ENCODE data around the gene C2CD2L. TPM values are rescaled to one million over a fixed set of nuclear protein-coding genes. Genes with fewer than 3 reads are reported as not detected.

C2CD2L gene
- total RNA-seq, 1 experiment from 2014 or later, result 6.4 TPM

GRCh38 chr11:119154178-119154577 lies 47.0 kb downstream of the C2CD2L start:
- POLR2A ChIA-PET, result interaction anchor here (0.7 to 0.8 kb wide), 2 partner anchors 156 to 491 kb away, joined by 3 read pairs; no protein-coding TSS in a partner anchor
- peaks cover 7% of the 10 kb centered on the region; the same call in 1 of the 2 replicates for H3K4me1 Mint-ChIP-seq
- no peak for TF ChIP-seq ZMAT4 (CRISPR knock-in tag; IDR thresholded peaks at IDR 0.05)
- TF ChIP-seq NFE2L1 (CRISPR knock-in tag; IDR thresholded peaks at IDR 0.05), result no peak
- no peak for TF ChIP-seq FOXK1 (CRISPR knock-in tag; IDR thresholded peaks at IDR 0.05)
- no peak for TF ChIP-seq TP53 (CRISPR knock-in tag; IDR thresholded peaks at IDR 0.05)
- TF ChIP-seq ZNF219 (CRISPR knock-in tag; IDR thresholded peaks at IDR 0.05; ENCODE audit: borderline replicate concordance), result no peak
- TF ChIP-seq, protein P1, sequence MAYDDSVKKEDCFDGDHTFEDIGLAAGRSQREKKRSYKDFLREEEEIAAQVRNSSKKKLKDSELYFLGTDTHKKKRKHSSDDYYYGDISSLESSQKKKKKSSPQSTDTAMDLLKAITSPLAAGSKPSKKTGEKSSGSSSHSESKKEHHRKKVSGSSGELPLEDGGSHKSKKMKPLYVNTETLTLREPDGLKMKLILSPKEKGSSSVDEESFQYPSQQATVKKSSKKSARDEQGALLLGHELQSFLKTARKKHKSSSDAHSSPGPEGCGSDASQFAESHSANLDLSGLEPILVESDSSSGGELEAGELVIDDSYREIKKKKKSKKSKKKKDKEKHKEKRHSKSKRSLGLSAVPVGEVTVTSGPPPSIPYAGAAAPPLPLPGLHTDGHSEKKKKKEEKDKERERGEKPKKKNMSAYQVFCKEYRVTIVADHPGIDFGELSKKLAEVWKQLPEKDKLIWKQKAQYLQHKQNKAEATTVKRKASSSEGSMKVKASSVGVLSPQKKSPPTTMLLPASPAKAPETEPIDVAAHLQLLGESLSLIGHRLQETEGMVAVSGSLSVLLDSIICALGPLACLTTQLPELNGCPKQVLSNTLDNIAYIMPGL (CRISPR knock-in tag; IDR thresholded peaks at IDR 0.05), result no peak
- no peak for TF ChIP-seq SMAD4 (CRISPR knock-in tag; IDR thresholded peaks at IDR 0.05)
- no peak for TF ChIP-seq ZNF671 (CRISPR knock-in tag; IDR thresholded peaks at IDR 0.05)
- no peak for TF ChIP-seq ELF4 (CRISPR knock-in tag; IDR thresholded peaks at IDR 0.05; ENCODE audit: low read depth)
- TF ChIP-seq, protein P2, sequence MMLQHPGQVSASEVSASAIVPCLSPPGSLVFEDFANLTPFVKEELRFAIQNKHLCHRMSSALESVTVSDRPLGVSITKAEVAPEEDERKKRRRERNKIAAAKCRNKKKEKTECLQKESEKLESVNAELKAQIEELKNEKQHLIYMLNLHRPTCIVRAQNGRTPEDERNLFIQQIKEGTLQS (CRISPR knock-in tag; conservative IDR thresholded peaks at IDR 0.05), result no peak
- TF ChIP-seq ZNF121 (CRISPR knock-in tag; IDR thresholded peaks at IDR 0.05), result no peak
- no peak for TF ChIP-seq MLX (CRISPR knock-in tag; IDR thresholded peaks at IDR 0.05)
- TF ChIP-seq JAZF1 (CRISPR knock-in tag; IDR thresholded peaks at IDR 0.05), result no peak
- TF ChIP-seq, protein P3, sequence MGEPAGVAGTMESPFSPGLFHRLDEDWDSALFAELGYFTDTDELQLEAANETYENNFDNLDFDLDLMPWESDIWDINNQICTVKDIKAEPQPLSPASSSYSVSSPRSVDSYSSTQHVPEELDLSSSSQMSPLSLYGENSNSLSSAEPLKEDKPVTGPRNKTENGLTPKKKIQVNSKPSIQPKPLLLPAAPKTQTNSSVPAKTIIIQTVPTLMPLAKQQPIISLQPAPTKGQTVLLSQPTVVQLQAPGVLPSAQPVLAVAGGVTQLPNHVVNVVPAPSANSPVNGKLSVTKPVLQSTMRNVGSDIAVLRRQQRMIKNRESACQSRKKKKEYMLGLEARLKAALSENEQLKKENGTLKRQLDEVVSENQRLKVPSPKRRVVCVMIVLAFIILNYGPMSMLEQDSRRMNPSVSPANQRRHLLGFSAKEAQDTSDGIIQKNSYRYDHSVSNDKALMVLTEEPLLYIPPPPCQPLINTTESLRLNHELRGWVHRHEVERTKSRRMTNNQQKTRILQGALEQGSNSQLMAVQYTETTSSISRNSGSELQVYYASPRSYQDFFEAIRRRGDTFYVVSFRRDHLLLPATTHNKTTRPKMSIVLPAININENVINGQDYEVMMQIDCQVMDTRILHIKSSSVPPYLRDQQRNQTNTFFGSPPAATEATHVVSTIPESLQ (CRISPR knock-in tag; IDR thresholded peaks at IDR 0.05), result no peak
- TF ChIP-seq GRHL2 (CRISPR knock-in tag; IDR thresholded peaks at IDR 0.05; ENCODE audit: insufficient replicate concordance, severe bottlenecking), result no peak
- no peak for TF ChIP-seq PRDM15 (CRISPR knock-in tag; IDR thresholded peaks at IDR 0.05)
- TF ChIP-seq MYBL2 (CRISPR knock-in tag; IDR thresholded peaks at IDR 0.05), result no peak
- H3K36me3 Mint-ChIP-seq, result no peaks in the 10 kb centered on the region
- H3K27me3 Mint-ChIP-seq (ENCODE audit: low read depth), result peaks cover 32% of the 10 kb centered on the region
- no peak overlapping the region for H3K27ac Mint-ChIP-seq
- H3K9me3 Mint-ChIP-seq, result no peaks in the 10 kb centered on the region
- CTCF ChIA-PET, result interaction anchor here (1.0 to 5.1 kb wide), 7 partner anchors 12 to 184 kb away, joined by 3 to 38 read pairs (median 5); partner anchors contain the start of gene NLRX1
- no peak overlapping the region for H3K4me3 Mint-ChIP-seq
- DNase-seq (ENCODE audit: low spot score) (no peak), ATAC-seq (no peak)
